Activated CD4-positive, alpha-beta T cell treated with anti-CD3 and anti-CD28 coated beads, Interleukin-2, amount 10 ng/mL, durations not matched to agents 24 days and 14 days (primary cell): ENCODE data around the gene DCHS2. TPM values are rescaled to one million over a fixed set of nuclear protein-coding genes. Genes with fewer than 3 reads are reported as not detected.

ENCODE experiments used
- DNase-seq: peaks from one replicate; pipeline ENCODE4 v3.0.0; 2022
- H3K27ac Mint-ChIP-seq: one replicate; pipeline ENCODE4 v1.8.0; 2022; ENCODE audit warnings: mild to moderate bottlenecking, mixed read lengths
- H3K27me3 Mint-ChIP-seq: one replicate; pipeline ENCODE4 v1.8.0; 2022; ENCODE audit warnings: mixed read lengths
- H3K36me3 Mint-ChIP-seq: one replicate; pipeline ENCODE4 v1.8.0; 2022; ENCODE audit warnings: low read depth, mild to moderate bottlenecking, mixed read lengths
- H3K4me1 Mint-ChIP-seq: one replicate; pipeline ENCODE4 v1.8.0; 2021; ENCODE audit warnings: mixed read lengths
- H3K4me3 Mint-ChIP-seq: one replicate; pipeline ENCODE4 v1.8.0; 2022; ENCODE audit warnings: mild to moderate bottlenecking, moderate library complexity, mixed read lengths
- H3K9me3 Mint-ChIP-seq: one replicate; pipeline ENCODE4 v1.8.0; 2021; ENCODE audit warnings: mixed read lengths
- intact Hi-C: fragments of 100-400 bp; cut with micrococcal nuclease; formaldehyde crosslinking; loops from one replicate; pipeline ENCODE4 v1.15.1; 2023
- total RNA-seq: library from RNA; stranded (reverse); gene quantifications from 2 replicates; pipeline ENCODE4 v1.2.3, GENCODE V29; 2022

The DCHS2 gene
- total RNA-seq, 1 donor from 2014 or later = not detected

DNA sequence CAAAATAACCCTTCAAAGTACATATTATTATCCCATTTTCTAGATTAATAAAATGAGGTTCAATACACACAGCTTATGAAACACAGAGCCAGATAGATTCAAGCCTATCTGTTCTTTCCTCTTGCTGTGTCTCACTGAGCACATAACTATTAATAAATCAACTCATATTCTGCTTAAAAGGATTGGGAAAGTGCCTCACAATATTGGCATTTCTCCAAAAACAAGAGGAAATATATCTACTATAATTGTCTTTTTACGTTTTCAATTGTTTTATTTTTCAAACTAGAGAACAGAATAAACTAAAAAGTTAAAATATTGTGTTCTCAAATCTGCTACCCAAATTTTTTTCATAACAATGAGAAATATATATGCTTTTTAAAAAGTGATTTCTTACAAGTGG, 15.8 kb downstream of the DCHS2 start:
- no peaks in the 10 kb centered on the region for H3K4me1 Mint-ChIP-seq
- no peak for DNase-seq
- no peaks in the 10 kb centered on the region for H3K36me3 Mint-ChIP-seq
- intact Hi-C loops = no loop called here
- H3K27me3 Mint-ChIP-seq = peaks cover 13% of the 10 kb centered on the region
- H3K9me3 Mint-ChIP-seq = no peaks in the 10 kb centered on the region
- no peak overlapping the region for H3K4me3 Mint-ChIP-seq
- no peak overlapping the region for H3K27ac Mint-ChIP-seq

DNA sequence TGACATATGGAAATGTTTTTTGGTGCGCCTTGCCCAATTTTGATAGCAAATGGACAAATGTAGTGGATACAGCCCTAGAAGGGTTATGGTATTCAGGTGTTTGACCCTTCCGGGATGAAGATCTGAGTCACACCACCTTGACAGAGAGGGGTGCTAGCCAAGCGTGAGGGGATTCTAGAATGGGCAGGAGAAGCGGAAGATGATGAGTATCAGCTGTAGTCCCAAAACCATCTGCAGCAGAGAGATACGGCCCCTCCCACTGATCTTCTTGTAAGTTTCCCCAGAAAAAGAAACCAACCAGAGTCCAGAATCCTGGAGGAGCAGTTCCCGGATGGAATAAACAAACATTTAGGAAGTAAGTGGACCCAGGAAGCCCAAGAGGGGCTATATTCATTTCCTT, 18.1 kb downstream of the DCHS2 start:
- Mint-ChIP-seq H3K4me3 (no peak overlapping the region), H3K27ac (no peak overlapping the region), H3K4me1 (no peaks in the 10 kb centered on the region), H3K27me3 (peaks cover 19% of the 10 kb centered on the region), H3K9me3 (no peaks in the 10 kb centered on the region), H3K36me3 (no peaks in the 10 kb centered on the region)
- DNase-seq = no peak
- intact Hi-C loops = no loop called here

DNA sequence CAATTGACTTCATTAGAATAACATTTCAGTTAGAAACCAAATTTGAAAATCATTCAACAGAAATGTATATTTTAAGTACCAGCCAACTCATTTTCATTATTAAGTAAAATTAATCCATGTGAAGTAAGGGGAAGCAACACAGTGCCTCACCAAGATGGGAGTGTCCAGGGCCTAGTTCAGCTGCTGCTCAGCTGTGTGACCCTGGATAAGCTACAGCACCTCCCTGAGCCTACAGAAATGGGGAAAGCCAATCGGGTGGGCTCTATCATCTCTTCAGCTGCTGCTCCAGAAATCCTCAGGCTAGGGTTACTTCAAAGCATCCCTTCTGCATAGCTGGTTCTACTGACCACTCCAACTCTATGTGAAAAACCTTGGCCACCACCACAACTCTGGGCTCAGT, 18.7 kb downstream of the DCHS2 start:
- Mint-ChIP-seq H3K9me3 (no peaks in the 10 kb centered on the region), H3K36me3 (no peaks in the 10 kb centered on the region), H3K27ac (no peak overlapping the region), H3K27me3 (peaks cover 19% of the 10 kb centered on the region), H3K4me3 (no peak overlapping the region), H3K4me1 (no peaks in the 10 kb centered on the region)
- no peak for DNase-seq
- intact Hi-C loops = no loop called here

GRCh38 chr4:154471526-154472331, 19.9 kb downstream of the DCHS2 start:
- H3K4me1 Mint-ChIP-seq = no peaks in the 10 kb centered on the region

GRCh38 chr4:154471032-154471431, 20.6 kb downstream of the DCHS2 start:
- H3K27ac Mint-ChIP-seq = no peak overlapping the region

More at GRCh38 chr4:154471526-154472331, 19.9 kb downstream of the DCHS2 start:
- no peak overlapping the region for H3K4me3 Mint-ChIP-seq
- H3K27ac Mint-ChIP-seq = no peak overlapping the region
- H3K9me3 Mint-ChIP-seq = no peaks in the 10 kb centered on the region
- no peak for DNase-seq
- H3K27me3 Mint-ChIP-seq = peaks cover 16% of the 10 kb centered on the region
- intact Hi-C loops = no loop called here
- H3K36me3 Mint-ChIP-seq = no peaks in the 10 kb centered on the region

GRCh38 chr4:154467886-154468285, 23.7 kb downstream of the DCHS2 start:
- no peak for DNase-seq
- H3K9me3 Mint-ChIP-seq = no peaks in the 10 kb centered on the region
- H3K27ac Mint-ChIP-seq = no peak overlapping the region
- no peaks in the 10 kb centered on the region for H3K36me3 Mint-ChIP-seq
- no peaks in the 10 kb centered on the region for H3K4me1 Mint-ChIP-seq
- intact Hi-C loops = no loop called here
- peaks cover 12% of the 10 kb centered on the region for H3K27me3 Mint-ChIP-seq
- no peak overlapping the region for H3K4me3 Mint-ChIP-seq

More at GRCh38 chr4:154471032-154471431, 20.6 kb downstream of the DCHS2 start:
- DNase-seq = no peak
- intact Hi-C loops = no loop called here
- no peak overlapping the region for H3K4me3 Mint-ChIP-seq
- H3K9me3 Mint-ChIP-seq = no peaks in the 10 kb centered on the region
- no peaks in the 10 kb centered on the region for H3K36me3 Mint-ChIP-seq
- peaks cover 15% of the 10 kb centered on the region for H3K27me3 Mint-ChIP-seq
- H3K4me1 Mint-ChIP-seq = no peaks in the 10 kb centered on the region

DNA sequence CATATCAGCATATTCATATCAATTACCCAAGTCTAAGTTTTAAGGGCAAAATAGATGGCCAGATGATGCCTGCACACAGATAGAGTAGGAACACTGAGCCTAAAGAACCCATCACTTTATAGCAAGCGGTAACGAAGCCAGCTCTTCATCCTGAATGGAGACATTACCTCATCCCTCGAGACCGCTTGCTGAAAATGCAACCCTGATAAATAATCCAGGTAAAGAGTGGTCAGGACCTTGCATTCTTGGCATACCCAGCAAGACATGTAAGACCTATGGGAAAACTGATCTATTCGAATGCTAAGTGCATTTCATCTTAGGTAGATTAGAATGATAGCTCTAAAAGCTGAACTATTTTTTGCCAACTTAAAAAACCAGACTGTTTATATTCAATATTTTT, 25.3 kb downstream of the DCHS2 start:
- H3K9me3 Mint-ChIP-seq = no peaks in the 10 kb centered on the region
- no peak overlapping the region for H3K4me3 Mint-ChIP-seq
- no peak overlapping the region for H3K27ac Mint-ChIP-seq
- no peaks in the 10 kb centered on the region for H3K36me3 Mint-ChIP-seq
- intact Hi-C loops = no loop called here
- no peaks in the 10 kb centered on the region for H3K4me1 Mint-ChIP-seq
- DNase-seq = no peak
- H3K27me3 Mint-ChIP-seq = peaks cover 16% of the 10 kb centered on the region

DNA sequence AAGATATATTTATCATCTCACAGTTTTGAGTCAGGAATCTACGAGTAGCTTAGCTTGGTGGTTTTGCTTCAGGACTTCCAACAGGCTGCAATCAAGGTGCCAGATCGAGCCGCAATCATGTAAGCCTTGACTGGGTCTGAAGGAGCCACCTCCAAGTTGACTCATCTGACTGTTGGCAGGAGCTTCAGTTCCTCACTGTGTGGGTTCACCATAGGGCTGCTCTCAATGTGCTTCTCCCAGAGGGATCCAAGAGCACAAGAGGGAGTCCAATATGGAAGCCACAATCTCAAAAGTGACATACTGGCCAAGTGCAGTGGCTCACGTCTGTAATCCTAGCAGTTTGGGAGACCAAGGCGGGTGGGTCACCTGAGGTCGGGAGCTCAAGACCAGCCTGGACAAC, 26.5 kb downstream of the DCHS2 start:
- Mint-ChIP-seq H3K27me3 (peaks cover 16% of the 10 kb centered on the region), H3K4me1 (no peaks in the 10 kb centered on the region), H3K27ac (no peak overlapping the region), H3K9me3 (no peaks in the 10 kb centered on the region), H3K36me3 (no peaks in the 10 kb centered on the region), H3K4me3 (no peak overlapping the region)
- intact Hi-C loops = no loop called here
- DNase-seq = no peak

GRCh38 chr4:154464654-154465053, 26.9 kb downstream of the DCHS2 start:
- DNase-seq = no peak
- Mint-ChIP-seq H3K4me3 (no peak overlapping the region), H3K36me3 (no peaks in the 10 kb centered on the region), H3K27ac (no peak overlapping the region), H3K9me3 (no peaks in the 10 kb centered on the region), H3K4me1 (no peaks in the 10 kb centered on the region), H3K27me3 (peaks cover 15% of the 10 kb centered on the region)
- intact Hi-C loops = no loop called here

GRCh38 chr4:154462081-154462810, 29.4 kb downstream of the DCHS2 start:
- Mint-ChIP-seq H3K4me3 (no peak overlapping the region), H3K4me1 (no peaks in the 10 kb centered on the region), H3K27ac (no peak overlapping the region), H3K9me3 (no peaks in the 10 kb centered on the region), H3K27me3 (peaks cover 11% of the 10 kb centered on the region), H3K36me3 (no peaks in the 10 kb centered on the region)
- DNase-seq = no peak
- intact Hi-C loops = no loop called here

- Mint-ChIP-seq H3K9me3 (no peaks in the 10 kb centered on the region), H3K27me3 (peaks cover 11% of the 10 kb centered on the region), H3K36me3 (no peaks in the 10 kb centered on the region), H3K4me1 (no peaks in the 10 kb centered on the region), H3K27ac (no peak overlapping the region), H3K4me3 (no peak overlapping the region)
- DNase-seq = no peak
- intact Hi-C loops = no loop called here
Observed at GRCh38 chr4:154457471-154457870, 34.1 kb downstream of the DCHS2 start.

GRCh38 chr4:154456889-154457288, 34.7 kb downstream of the DCHS2 start:
- Mint-ChIP-seq H3K4me1 (no peaks in the 10 kb centered on the region), H3K27ac (no peak overlapping the region), H3K4me3 (no peak overlapping the region), H3K9me3 (no peaks in the 10 kb centered on the region), H3K36me3 (no peaks in the 10 kb centered on the region), H3K27me3 (peaks cover 8% of the 10 kb centered on the region)
- no peak for DNase-seq
- intact Hi-C loops = no loop called here

- no peaks in the 10 kb centered on the region for H3K36me3 Mint-ChIP-seq
- no peak overlapping the region for H3K27ac Mint-ChIP-seq
- no peak for DNase-seq
- H3K9me3 Mint-ChIP-seq = no peaks in the 10 kb centered on the region
- no peak overlapping the region for H3K4me3 Mint-ChIP-seq
- intact Hi-C loops = no loop called here
- H3K4me1 Mint-ChIP-seq = no peaks in the 10 kb centered on the region
- H3K27me3 Mint-ChIP-seq = peaks cover 5% of the 10 kb centered on the region
Observed at GRCh38 chr4:154456240-154456639, 35.4 kb downstream of the DCHS2 start.

- Mint-ChIP-seq H3K4me1 (no peaks in the 10 kb centered on the region), H3K27me3 (peaks cover 3% of the 10 kb centered on the region), H3K36me3 (no peaks in the 10 kb centered on the region), H3K4me3 (no peak overlapping the region), H3K9me3 (no peaks in the 10 kb centered on the region), H3K27ac (no peak overlapping the region)
- intact Hi-C loops = no loop called here
- DNase-seq = no peak
Observed at GRCh38 chr4:154455111-154455510, 36.5 kb downstream of the DCHS2 start.
